ENCODE data around the gene TERT.

TERT gene

DNA sequence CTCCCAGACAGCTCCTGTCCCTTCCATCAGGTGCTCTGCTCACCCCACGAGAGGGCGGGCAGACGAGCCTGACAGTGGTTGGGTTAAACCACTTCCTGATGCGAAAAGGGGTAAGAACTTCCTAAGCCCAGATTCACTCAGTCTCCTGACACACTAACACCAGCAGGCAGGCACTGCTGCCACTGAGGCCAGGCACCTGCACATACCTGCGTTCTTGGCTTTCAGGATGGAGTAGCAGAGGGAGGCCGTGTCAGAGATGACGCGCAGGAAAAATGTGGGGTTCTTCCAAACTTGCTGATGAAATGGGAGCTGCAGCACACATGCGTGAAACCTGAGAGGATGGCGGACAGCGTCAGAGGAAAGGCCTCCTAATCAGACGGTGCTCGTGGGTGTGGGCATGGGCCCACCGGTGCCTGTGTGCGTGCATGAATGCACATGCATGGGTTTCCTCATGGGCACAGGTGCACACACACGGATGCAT is 39.7 kb downstream of the TERT start:
- no peak for DNase-seq

DNA sequence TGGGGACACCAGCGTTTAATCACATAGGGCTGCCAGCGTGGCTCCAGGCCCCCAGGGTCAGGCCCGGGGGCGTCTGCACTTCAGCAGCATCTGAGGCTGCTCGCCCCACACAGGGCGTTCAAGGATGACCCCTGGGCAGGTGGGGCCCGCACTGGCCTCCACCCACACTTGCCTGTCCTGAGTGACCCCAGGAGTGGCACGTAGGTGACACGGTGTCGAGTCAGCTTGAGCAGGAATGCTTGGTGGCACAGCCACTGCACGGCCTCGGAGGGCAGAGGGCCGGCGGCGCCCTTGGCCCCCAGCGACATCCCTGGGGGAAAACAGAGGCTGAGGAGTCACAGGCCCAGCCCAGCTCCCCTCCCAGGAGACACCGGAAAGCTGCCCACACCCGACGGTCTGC is 40.7 kb downstream of the TERT start:
- DNase-seq, result no peak

DNA sequence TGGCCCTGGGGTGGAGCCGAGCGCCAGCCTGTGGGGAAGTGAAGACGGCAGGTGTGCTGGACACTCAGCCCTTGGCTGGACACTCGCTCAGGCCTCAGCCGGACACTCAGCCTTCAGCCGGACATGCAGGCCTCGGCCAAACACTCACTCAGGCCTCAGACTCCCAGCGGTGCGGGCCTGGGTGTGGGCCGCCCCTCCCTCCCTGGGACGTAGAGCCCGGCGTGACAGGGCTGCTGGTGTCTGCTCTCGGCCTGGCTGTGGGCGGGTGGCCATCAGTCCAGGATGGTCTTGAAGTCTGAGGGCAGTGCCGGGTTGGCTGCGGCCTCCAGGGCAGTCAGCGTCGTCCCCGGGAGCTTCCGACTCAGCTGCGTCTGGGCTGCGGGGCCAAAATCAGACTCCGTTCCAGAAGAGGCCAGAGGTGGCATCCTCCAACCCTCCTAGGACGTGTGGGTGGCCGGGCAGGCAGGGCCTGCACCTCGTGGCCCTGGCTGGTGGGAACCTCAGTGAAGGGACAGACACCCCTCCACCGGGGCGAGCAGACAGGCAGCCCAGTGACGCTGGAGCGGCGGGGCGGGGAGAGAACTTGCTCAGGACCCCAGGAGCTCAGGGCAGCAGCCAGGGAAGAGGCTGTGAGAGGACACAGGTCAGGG is 41.3 kb downstream of the TERT start:
- DNase-seq, result no peak

DNA sequence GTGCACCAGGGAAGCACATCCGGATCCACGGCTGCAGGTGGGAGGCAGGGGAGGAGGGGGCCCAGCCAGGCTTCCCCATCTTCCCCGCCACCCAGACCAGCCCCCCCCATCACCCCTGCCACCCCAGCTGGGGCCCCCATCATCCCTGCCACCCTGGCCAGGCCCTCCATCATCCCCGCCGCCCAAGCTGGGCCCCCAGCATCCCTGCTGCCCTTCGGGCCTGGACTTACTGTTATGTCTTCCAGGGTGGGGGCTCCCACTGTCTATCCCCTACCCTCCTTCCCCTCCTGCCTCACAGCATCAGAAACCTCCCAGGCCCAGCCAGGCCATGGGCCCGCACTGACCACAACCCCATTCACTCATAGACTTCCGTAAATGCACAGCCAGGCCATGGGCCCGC is 42.2 kb downstream of the TERT start:
- DNase-seq, result no peak

DNA sequence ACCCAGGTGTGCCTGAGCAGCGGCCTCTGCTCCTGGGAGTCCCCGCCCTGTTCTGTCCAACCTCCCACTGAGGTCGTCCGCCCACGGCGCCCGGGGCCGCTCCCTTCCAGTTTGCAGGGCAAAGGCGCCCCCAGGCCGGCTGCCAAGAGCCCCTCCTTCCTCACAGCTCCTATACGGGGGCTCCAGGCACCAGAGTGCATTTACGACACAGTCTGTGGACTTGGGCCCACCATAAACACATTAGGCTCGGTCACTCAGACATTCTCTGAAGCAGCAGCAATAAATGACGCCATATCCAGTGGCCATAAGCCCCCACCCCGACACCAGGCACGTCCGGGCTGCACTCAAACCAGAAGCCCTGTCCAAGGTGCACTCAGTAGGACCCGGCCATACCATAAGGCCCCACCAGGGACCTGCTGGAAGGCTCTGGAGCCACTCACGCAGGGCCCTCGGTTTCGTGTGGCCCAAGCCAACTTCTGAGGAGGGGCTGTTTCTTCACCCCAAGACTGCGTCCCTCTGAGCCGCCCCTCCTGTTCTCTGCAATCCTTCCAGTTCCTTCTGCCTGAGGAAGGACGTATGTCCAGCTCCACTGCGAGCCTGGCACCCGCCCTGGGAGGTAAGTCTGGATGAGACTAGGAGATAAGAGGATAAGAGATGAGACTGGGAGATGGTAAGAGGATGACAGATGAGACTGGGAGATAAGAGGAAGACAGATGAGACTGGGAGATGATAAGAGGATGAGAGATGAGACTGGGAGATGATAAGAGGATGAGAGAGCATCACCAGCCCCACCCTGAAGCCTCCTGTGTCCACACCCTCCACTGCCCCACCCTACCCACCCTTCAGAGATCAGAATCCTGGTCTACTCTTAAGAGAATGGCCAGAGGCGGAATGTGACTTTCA is 42.9 kb downstream of the TERT start:
- no peak for DNase-seq

DNA sequence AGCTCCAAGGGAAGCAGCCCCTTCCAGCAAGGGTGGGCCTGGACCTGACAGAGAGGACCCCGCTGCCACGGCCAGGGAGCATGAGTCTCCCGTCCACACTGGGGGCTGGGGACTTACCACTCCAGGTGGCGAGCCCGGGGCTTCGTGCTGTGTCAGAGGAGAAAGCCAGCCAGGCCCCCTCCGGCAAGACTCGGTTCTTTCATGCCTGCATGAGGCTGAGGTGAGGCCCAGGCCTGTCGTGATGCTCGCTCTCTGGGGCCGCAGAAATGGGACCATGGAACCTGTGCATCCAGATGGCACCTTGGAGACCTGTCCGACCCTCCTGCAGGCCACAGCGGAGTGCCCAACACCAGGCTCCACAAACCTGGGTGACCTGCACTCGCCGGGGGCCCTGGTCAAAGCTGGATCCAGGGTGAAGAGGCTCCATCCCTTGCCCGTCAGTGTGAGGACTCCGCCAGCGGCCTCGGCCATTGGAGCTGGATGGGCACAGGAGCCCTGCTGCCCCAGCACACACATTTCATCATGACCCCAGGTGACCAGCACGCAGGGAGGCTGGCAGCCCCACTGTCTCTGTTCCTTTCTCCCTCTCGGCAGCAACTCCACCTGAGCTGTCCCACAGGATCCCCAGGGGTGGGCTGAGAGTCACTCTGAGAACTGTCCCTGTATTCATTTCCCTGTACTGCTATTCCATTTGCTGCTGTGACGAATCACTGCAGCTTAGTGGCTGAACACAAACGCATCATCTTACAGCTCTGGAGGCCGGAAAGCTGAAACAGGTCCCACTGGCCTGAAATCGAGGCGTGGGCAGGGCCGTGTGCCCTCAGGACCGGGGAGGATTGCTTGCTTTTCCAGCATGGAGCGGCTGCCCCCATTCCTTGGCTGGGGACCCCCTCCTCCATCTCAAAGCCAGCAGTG is 45.2 kb downstream of the TERT start:
- DNase-seq, result no peak

DNA sequence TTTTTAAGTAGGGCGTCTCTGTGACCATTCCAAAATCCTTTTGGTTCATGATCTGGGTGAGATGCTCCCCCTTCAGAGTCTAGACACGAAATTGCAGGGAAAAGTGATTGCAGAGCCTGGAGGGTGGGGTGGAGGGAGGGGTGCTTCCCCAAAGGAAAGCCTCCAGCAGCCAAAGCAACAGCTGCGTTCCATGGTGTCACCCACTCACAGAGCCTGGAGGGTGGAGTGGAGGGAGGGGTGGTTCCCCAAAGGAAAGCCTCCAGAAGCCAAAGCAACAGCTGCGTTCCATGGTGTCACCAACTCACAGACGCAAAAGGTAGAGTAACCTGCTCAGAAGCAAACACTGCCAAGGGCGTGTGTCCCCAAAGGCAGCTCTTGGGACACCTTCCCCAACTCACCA is 47.1 kb downstream of the TERT start:
- DNase-seq, result no peak

DNA sequence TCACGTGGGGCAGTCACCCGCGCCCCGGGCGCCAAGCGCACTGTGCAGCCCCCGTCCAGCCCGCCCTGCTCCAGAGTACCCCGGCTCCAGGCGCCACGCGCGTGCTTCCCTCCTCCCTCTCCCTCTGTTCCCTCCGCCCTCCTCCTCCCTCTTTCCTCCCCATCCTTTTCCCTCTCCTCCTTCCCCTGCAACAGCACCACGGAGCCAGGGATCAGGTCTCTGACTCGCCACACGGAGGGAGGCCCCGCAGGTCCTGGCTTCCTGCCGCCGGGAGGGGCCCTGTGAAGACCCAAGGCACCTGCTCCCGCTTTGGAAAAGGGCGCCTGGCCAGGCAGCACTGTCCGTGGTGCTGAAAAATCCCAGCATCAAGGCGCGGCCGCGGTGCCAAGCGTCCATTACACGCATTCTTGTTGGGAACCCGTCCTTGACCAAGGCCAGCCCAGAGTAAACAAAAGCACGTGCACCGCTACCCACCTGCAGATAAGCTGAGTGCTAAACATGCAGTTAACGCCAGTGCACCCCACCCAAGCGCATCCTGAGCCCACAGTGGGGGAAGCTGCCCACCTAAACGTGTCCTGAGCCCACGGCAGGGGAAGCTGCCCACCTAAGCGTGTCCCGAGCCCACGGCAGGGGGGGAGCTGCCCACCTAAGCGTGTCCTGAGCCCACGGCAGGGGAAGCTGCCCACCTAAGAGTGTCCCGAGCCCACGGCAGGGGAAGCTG is 48.0 kb downstream of the TERT start:
- DNase-seq, result peak; percentile 72

DNA sequence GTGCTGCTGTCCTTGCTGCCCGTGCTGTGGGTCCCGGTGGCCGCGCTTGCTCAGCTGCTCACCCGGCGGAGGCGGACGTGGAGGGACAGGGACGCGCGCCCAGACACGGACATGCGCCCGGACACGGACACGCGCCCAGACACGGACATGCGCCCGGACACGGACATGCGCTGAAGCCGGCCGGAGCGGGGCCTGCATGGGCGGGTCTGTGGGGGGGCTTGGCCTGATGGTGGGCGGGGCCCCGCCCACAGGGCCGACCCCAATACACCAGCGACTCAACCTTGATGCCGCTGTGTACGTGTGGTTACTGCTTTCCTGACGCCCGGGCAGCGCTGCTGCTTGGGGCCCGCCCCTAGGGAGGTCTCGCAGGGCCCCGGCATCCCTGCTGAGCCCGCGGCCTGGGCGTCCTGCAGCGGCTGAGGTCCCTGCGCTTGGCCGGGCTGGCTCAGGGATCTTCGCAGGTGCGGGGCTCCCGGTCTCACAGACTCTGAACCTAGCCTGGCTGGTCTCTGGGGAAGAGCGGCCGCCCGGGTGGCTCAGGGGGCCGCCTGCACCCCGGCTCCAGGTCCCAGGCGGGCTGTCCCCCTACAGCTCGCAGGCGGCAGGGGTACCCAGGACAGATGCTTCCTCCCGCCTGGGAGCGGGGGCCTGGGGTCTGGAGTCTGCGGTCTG is 48.8 kb downstream of the TERT start:
- DNase-seq, result no peak

DNA sequence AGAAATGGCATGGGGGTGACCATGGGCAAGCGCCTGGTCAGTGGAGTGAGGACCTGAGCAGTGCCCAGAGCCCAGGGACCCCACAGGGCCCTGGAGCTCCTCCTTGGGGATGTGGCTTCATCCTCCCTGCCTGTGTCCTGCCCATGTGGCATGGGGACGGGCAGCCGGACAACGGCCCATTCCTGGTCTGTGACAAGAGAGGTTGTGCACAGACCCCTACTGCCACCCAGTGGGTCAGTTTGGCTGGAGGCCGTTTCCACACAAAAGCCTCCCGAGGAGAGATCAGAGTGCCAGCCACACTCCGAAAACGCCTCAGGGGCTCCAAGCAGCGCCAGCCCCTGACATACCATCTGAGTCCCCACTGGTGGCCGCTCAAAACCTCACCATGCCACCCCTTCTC is 49.9 kb downstream of the TERT start:
- DNase-seq, result no peak

DNA sequence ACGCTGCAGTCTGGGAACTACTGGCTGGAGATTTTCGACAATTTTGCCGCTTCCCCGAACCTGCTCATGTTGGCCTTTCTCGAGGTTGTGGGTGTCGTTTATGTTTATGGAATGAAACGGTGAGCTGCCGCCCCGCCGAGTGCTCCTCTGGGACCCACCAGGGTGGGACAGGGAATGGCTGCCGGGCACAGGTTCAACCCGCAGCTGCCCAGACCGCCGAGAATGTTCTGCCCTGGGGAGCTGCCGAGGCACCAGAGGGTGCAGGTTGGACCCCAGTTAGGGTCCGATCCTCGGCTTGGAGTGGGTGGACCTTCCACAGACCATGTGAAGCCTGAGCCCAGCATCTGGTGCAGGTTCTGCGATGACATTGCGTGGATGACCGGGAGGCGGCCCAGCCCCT is 50.6 kb downstream of the TERT start:
- DNase-seq, result no peak

DNA sequence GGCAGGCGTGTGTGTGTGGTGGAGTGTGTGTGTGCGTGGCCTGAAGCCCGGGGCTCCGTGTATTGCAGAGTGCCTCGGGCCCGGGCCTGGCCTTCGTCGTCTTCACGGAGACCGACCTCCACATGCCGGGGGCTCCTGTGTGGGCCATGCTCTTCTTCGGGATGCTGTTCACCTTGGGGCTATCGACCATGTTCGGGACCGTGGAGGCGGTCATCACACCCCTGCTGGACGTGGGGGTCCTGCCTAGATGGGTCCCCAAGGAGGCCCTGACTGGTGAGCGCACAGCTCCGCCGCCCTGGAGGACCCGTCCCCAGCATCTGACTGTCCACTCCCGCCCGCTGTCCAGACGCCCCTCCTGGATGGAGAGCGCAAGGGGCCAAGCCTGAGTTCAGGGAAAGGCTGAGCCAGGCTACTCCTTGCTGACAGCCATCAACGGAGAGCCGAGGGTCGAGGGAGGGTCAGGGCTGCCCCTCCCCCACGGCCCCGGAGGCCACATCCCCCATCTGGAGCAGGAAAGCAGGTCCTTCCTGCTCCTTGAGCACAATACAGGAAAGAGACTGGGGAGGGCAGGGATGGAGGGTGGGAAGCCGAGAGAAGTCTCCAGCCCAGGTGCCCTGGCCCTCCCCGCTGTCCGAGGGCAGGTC is 51.3 kb downstream of the TERT start:
- DNase-seq, result no peak

DNA sequence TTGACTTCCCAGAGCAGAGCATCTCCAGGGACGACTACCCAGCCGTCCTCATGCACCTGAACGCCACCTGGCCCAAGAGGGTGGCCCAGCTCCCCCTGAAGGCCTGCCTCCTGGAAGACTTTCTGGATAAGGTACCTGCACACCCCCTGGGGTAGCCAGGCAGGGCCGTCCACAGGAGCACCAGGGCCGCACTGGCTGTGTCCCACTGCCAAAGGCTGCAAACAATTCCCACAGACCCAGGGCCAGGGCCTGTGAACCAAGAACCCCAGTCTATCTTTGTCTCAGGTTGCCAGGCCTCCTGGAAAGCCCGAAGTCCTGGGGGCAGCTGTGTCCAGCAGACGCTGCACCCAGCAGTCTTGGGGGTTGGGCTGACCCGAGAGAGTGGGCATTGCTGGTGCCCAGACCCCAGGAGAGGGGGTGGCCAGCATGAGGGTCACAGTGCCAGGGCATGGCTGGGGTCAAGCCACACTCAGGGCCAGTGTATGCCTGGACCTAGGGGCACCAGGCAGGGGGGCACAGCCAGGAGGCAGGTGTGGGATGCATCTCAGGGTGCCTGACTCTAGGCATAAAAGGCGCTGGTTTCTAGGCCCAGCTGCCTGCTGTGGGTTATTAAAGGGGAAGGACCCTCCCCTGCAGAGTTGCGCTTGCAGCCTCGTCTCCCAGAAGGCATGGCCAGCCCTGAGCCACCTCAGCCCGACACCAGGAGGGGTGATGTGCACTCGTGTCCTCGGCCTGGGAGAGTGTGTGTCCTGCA is 52.0 kb downstream of the TERT start:
- no peak for DNase-seq

DNA sequence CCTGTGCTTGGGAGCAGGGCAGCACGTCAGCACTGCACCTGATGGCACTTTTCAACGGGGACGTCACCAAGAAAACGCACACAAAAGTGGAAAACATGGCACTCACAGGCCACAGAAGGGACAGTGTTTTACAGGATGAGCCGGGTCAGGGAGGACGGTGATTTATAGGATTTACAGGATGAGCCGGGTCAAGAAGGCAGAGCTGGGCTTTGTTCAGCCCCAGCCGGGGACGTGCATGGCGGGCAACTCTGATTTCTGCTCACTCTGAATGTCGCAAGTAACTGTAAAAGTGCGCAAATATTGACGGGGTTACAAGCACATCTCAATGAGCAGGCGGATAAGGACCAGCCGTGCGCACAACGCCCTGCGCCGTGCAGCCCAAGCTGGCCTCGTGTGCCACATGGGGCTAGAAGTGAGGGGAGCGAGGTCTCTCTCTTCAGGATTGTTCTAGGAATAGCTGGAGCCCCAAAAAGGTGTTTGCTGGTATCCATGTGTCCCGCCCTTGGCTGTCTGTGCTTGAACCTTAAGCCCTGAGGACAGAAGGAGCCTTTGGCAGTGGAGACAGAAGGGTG is 53.3 kb downstream of the TERT start:
- DNase-seq, result no peak

DNA sequence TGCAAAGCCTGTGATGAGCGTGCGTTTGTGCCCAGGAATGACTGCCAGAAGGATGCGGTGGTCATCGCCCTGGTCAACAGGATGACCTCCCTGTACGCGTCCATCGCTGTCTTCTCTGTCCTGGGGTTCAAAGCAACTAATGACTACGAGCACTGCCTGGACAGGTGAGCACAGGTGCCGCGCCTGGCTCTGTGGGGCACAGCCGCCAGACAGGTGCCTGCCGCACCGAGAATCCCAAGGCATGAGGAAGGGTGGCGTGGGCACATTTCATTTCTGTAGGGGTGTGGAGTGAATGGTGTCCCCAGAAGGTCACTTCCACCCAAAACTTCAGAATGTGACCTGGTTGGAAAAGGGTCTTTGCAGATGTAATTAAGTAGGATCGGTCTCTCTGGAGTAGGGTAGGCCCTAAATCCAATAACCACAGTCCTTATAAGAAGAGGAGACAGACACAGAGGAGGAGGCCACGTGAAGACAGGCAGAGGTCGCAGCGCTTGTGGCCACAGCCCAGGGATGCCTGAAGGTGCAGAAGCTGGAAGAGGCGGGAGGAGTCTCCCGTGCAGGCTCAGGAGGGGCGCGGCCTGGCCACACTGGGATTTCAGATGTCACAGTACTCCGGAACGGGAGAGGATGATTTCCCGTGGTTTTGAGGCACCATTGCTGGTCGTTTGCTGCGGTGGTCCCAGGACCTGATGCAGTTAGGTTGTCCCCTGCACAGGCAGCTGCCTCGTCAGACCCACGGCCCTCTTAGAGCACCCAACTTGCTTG is 54.2 kb downstream of the TERT start:
- no peak for DNase-seq

DNA sequence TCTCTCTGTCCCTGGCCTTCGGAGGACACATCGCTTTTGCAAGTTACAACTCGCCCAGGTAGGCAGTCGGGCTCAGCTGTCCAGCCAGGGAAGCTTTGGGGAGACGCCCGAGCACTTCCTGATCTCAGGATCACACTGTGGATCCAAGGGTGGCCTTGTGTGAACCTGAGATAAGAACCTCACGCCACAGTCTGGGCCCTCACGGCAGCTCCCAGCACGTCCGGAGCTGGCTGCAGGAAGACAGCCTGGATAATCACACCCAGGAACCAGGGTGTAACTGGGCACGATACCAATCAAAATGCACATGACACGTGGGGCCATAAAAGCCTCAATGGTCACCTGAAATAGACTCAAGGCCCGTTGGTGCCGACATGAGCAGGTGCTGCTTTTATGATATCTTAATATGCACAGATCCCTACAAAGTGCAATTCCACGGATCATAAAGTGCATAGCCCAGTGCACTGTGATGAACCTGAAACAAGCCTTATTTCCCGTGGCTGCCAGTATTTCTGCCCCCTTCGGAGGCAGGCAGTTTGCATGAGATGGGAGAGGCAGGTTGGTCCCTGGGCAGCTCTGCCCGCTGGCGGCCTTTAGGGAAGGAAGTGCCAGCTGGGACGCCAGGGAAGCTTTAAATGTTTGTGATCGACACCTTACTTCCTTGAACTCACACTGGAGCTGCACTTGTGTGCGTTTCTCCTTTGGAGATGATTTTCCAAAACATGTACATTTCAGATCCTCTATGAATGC is 55.2 kb downstream of the TERT start:
- DNase-seq, result no peak

DNA sequence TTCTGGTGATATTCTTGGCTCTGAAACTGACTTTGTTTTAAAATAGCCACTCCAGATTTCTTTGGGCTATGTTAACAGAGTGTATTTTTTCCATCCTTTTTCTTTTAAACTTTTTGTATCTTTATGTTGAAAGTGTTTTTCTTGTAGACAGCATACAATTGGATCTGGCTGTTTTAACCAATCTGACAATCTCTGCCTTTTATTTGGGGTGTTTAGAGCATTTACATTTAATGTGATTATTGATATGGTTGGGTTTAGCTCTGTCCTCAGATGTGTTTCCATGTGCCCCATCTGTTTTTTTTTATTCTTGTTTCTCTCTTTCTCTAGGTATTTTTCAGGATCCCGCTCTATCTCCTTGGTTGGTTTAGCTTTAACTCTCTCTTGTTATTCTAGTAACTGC is 59.0 kb downstream of the TERT start:
- no peak for DNase-seq

DNA sequence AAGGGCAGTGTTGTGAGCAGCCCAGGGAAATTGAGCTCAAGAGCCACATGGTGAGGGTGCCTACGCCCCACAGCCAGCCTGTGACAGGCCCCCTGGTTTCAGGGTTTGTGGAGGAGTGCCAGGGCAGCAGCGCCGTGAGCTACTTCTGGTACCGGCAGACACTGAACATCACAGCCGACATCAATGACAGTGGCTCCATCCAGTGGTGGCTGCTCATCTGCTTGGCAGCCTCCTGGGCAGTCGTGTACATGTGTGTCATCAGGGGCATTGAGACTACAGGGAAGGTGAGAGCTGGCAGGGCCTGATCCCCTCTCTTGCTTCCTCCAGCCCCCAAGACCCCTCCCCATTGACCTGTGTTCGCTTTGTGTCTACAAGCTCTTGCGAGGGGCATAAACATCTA is 59.5 kb downstream of the TERT start:
- peak; percentile 77 for DNase-seq

DNA sequence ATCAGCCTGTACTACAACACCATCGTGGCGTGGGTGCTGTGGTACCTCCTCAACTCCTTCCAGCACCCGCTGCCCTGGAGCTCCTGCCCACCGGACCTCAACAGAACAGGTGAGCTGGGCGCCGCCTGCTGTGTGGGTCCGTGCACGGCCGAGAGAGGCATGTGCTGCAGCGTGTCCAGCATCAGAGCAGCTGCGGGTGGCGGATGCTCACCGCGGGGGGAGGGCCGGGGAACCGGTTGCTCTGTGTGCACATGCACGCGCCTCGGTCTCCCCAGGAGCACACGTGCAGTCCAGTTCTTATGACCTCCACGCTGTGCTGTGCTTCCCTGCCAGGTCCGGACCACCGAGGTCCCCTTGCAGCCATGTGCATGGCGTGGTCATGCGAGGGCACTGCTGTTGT is 62.1 kb downstream of the TERT start:
- DNase-seq, result no peak
